NB4 (cell line): Measurements from ENCODE around the gene STK36.

Source experiments
- POLR2A ChIP-seq: IDR thresholded peaks from 2 replicates; pipeline ENCODE4 v1.6.1; 2011; ENCODE audit warnings: mild to moderate bottlenecking; ENCODE audit not compliant: insufficient read length; ENCODE audit errors: extremely low read depth
- TF ChIP-seq, protein P1 (sequence below): IDR thresholded peaks from one replicate; pipeline ENCODE4 v1.5.1; 2012; ENCODE audit warnings: low read depth, low read length

DNA sequence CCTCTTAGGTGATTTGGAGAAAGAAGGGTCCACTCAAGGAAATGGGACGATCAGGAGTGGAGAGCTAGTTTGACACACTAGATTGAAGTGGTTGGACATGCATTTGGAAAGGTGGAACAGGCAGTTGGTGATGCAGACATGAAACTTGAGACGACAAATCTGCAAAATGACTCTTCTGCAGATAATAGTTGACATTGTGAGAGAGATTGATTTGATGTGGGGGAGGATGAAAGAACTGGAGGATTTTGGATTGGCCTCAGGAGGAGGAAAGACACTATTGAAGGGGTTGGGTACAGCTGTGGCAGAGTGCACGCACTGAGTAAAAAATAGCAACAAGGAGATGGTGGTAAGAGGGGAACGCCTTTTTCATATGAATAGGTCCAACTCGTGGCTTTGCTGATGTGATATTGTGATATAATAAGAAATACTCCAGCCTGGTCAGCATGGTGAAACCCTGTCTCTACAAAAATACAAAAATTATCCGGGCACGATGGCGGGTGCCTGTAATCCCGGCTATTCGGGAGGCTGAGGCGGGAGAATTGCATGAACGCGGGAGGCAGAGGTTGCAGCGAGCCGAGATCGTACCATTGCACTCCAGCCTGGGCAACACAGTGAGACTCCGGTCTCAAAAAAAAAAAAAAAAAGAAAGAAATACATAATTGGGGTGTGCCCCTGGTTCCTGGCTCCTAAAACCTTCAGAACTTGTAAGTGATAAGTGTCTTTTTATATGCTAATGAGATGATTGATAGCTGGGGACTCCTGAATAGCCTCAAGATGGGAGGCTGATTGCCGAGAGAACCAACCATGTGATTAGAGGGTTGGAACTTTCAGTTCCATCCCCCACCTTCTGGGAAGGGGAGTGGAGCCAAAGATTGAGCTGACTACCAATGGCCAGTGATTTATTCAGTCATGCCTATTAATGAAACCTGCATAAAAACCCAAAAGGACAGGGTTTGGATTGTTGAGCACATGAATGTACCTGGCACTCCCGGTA lies 48.5 kb downstream of the STK36 start:
- TF ChIP-seq, protein P1, sequence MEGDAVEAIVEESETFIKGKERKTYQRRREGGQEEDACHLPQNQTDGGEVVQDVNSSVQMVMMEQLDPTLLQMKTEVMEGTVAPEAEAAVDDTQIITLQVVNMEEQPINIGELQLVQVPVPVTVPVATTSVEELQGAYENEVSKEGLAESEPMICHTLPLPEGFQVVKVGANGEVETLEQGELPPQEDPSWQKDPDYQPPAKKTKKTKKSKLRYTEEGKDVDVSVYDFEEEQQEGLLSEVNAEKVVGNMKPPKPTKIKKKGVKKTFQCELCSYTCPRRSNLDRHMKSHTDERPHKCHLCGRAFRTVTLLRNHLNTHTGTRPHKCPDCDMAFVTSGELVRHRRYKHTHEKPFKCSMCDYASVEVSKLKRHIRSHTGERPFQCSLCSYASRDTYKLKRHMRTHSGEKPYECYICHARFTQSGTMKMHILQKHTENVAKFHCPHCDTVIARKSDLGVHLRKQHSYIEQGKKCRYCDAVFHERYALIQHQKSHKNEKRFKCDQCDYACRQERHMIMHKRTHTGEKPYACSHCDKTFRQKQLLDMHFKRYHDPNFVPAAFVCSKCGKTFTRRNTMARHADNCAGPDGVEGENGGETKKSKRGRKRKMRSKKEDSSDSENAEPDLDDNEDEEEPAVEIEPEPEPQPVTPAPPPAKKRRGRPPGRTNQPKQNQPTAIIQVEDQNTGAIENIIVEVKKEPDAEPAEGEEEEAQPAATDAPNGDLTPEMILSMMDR: no peak
- no peak for TF ChIP-seq POLR2A
